OCI-LY7 (cell line): ENCODE results near the gene PPP1R16B. TPM values are rescaled to one million over a fixed set of nuclear protein-coding genes. Genes with fewer than 3 reads are reported as not detected.

ENCODE experiments used
- BruUV-seq: library from RNA; stranded (reverse); fragments of 400-500 nt; replicated peaks from 2 replicates; lab custom pipeline; 2021; lab: Mats Ljungman, UMichigan
- CTCF ChIA-PET: fragments of 300-600 bp; sonication (Branson Sonifier 250); formaldehyde crosslinking; loops from one replicate; lab custom pipeline; 2022; ENCODE audit warnings: antibody characterized with exemption; ENCODE audit not compliant: unreplicated experiment; lab: Charles Lee
- POLR2A ChIA-PET: fragments of 300-600 bp; sonication (Branson Sonifier 250); formaldehyde crosslinking; loops from one replicate; lab custom pipeline; 2022; ENCODE audit warnings: antibody characterized with exemption; lab: Charles Lee
- DNase-seq: peaks from one replicate; pipeline ENCODE4 v3.0.0-alpha.2; 2015; ENCODE audit warnings: low spot score
- H2AFZ ChIP-seq: fragments of 200-600 bp; sonication (generic), shearing (Covaris generic); 2 replicates; pipeline ENCODE4 v1.6.1; 2014; ENCODE audit warnings: mild to moderate bottlenecking, antibody characterized with exemption, low read length, moderate library complexity
- H3K27ac ChIP-seq: fragments of 200-600 bp; sonication (generic); 2 replicates; pipeline ENCODE4 v1.5.1; 2014; ENCODE audit warnings: mixed run types, low read depth, mild to moderate bottlenecking, moderate library complexity, low read length, inconsistent platforms; ENCODE audit not compliant: poor library complexity, severe bottlenecking
- H3K36me3 ChIP-seq: fragments of 200-600 bp; sonication (generic); 2 replicates; pipeline ENCODE4 v1.6.1; 2014; ENCODE audit warnings: mild to moderate bottlenecking, antibody characterized with exemption, low read length, moderate library complexity, mixed read lengths; ENCODE audit not compliant: insufficient read depth
- H3K4me1 ChIP-seq: fragments of 200-600 bp; sonication (generic); 2 replicates; pipeline ENCODE4 v1.5.1; 2014; ENCODE audit warnings: mild to moderate bottlenecking, low read length; ENCODE audit not compliant: insufficient read depth, poor library complexity, severe bottlenecking
- H3K4me2 ChIP-seq: fragments of 200-600 bp; sonication (generic); 2 replicates; pipeline ENCODE4 v1.6.1; 2014; ENCODE audit warnings: mild to moderate bottlenecking, low read length
- H3K4me3 ChIP-seq: fragments of 200-600 bp; sonication (generic); 2 replicates; pipeline ENCODE4 v1.5.1; 2014; ENCODE audit warnings: mild to moderate bottlenecking, low read depth, low read length; ENCODE audit not compliant: poor library complexity, severe bottlenecking
- H3K79me2 ChIP-seq: fragments of 200-600 bp; sonication (generic); 2 replicates; pipeline ENCODE4 v1.6.1; 2016; ENCODE audit warnings: low read depth, mild to moderate bottlenecking, low read length, moderate library complexity, mixed read lengths; ENCODE audit not compliant: insufficient read depth
- H3K9me2 ChIP-seq: fragments of 200-600 bp; sonication (generic); 2 replicates; pipeline ENCODE4 v1.6.1; 2016; ENCODE audit warnings: mild to moderate bottlenecking, low read length, mixed read lengths; ENCODE audit not compliant: insufficient read depth
- H3K9me3 ChIP-seq: fragments of 200-600 bp; sonication (generic); 2 replicates; pipeline ENCODE4 v1.6.1; 2014; ENCODE audit warnings: mild to moderate bottlenecking, mixed run types, low read length, mixed read lengths
- H4K20me1 ChIP-seq: fragments of 200-600 bp; sonication (generic); 2 replicates; pipeline ENCODE4 v1.6.1; 2014; ENCODE audit warnings: mild to moderate bottlenecking, antibody characterized with exemption, low read length, moderate library complexity, mixed read lengths; ENCODE audit not compliant: insufficient read depth
- CTCF ChIP-seq: fragments of 200-600 bp; sonication (generic); conservative IDR thresholded peaks from 2 replicates; pipeline ENCODE4 v1.5.1; 2014; ENCODE audit warnings: mild to moderate bottlenecking, antibody characterized with exemption, low read length, moderate library complexity, mixed read lengths
- EZH2phosphoT487 ChIP-seq: fragments of 200-600 bp; sonication (generic); IDR thresholded peaks from 2 replicates; pipeline ENCODE4 v1.6.1; 2018; ENCODE audit warnings: low read depth, borderline replicate concordance, mild to moderate bottlenecking, mixed run types, antibody characterized with exemption, low read length, moderate library complexity, mixed read lengths
- intact Hi-C: fragments of 100-400 bp; cut with micrococcal nuclease; formaldehyde crosslinking; loops from one replicate; pipeline ENCODE4 v1.10.0; 2022; ENCODE audit not compliant: unreplicated experiment
- total RNA-seq, 2 experiments: library from RNA; depleted of rRNA in 1 of 2; stranded (reverse); fragments of >200 nt in 1 of 2; shearing (Covaris generic) in 1 of 2; gene quantifications; 2 replicates each; pipeline ENCODE4 v1.2.3, GENCODE V29; 2014 to 2022

The PPP1R16B gene
- total RNA-seq, 2 experiments from 2014 or later: 45.4 to 49.7 TPM

- Histone ChIP-seq H3K36me3 (peaks cover 25% of the 10 kb centered on the region), H3K4me3 (no peak overlapping the region), H3K27ac (no peak overlapping the region), H4K20me1 (no peaks in the 10 kb centered on the region), H3K9me3 (peaks cover 2% of the 10 kb centered on the region; the same call in 1 of the 2 replicates), H2AFZ (no peak overlapping the region), H3K4me1 (peaks cover 8% of the 10 kb centered on the region), H3K79me2 (no peaks in the 10 kb centered on the region), H3K4me2 (no peak overlapping the region), H3K9me2 (no peaks in the 10 kb centered on the region)
- CTCF ChIA-PET: no interaction called here
- no peak for TF ChIP-seq EZH2phosphoT487
- no peak for TF ChIP-seq CTCF
- intact Hi-C loops: no loop called here
- no peak for DNase-seq
- POLR2A ChIA-PET: no interaction called here
- BruUV-seq: no TSS peak
Observed at GRCh38 chr20:38779247-38780097, 26.0 kb upstream of the PPP1R16B start.

DNA sequence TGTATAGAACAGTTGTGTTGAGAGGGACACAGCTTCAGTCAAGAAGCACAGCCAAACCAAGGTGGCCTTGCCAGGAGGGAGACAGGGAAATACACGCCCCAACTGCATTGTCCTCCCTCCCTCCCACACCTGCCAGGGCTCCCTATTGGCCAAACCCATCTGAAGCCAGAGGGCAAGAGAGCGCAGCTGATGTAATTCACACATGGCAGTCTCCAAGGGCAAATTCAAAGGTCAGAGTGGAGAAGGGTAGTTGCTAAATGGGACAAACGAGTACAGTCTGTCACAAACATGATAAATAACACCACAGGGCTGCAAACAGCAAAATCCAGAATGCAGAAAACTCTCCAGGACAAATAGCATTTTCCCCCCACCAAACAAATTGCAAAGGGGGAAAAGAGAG is 23.2 kb upstream of the PPP1R16B start:
- POLR2A ChIA-PET: no interaction called here

More for the DNA sequence above, 23.2 kb upstream of the PPP1R16B start:
- H3K79me2 ChIP-seq: no peaks in the 10 kb centered on the region
- H3K4me2 ChIP-seq: no peak overlapping the region
- H3K36me3 ChIP-seq: no peaks in the 10 kb centered on the region
- no peaks in the 10 kb centered on the region for H3K9me3 ChIP-seq
- no peaks in the 10 kb centered on the region for H3K9me2 ChIP-seq
- H3K4me1 ChIP-seq: peaks cover 8% of the 10 kb centered on the region
- BruUV-seq: no TSS peak
- intact Hi-C loops: no loop called here
- no peak overlapping the region for H3K27ac ChIP-seq
- H2AFZ ChIP-seq: no peak overlapping the region
- H4K20me1 ChIP-seq: no peaks in the 10 kb centered on the region
- TF ChIP-seq EZH2phosphoT487 (no peak), CTCF (no peak)
- CTCF ChIA-PET: no interaction called here
- DNase-seq: no peak
- H3K4me3 ChIP-seq: no peak overlapping the region
